GM12864 (cell line): ENCODE measurements around the gene ZC3H12C.
"Not testable (repeated sequence)": the region's sequence is repeated elsewhere in the genome, so short reads cannot be mapped to it uniquely, and the experiment has no call there.

Experiments
- DNase-seq: peaks from one replicate; pipeline ENCODE4 v3.0.0-alpha.2; 2011; ENCODE audit warnings: low read depth
- H3K4me3 ChIP-seq: 2 replicates; pipeline ENCODE4 v1.5.1; 2011; ENCODE audit warnings: mild to moderate bottlenecking, low read depth, low read length, control low read depth
- CTCF ChIP-seq: IDR thresholded peaks from 2 replicates; pipeline ENCODE4 v1.5.1; 2011; ENCODE audit warnings: low read depth, mild to moderate bottlenecking, moderate library complexity, low read length, control low read depth, inconsistent platforms; ENCODE audit errors: missing control alignments

ZC3H12C gene

GRCh38 chr11:110056956-110057355, 36.2 kb upstream of the ZC3H12C start:
- TF ChIP-seq CTCF, result no peak
- no peak overlapping the region for H3K4me3 ChIP-seq
- no peak for DNase-seq

- no peak for DNase-seq
- H3K4me3 ChIP-seq, result no peak overlapping the region
- no peak for TF ChIP-seq CTCF
Measured at GRCh38 chr11:110059706-110060463, 33.3 kb upstream of the ZC3H12C start.

GRCh38 chr11:110061296-110061695, 31.9 kb upstream of the ZC3H12C start:
- no peak for DNase-seq
- no peak for TF ChIP-seq CTCF
- H3K4me3 ChIP-seq, result no peak overlapping the region

GRCh38 chr11:110062247-110062646, 30.9 kb upstream of the ZC3H12C start:
- TF ChIP-seq CTCF, result no peak

GRCh38 chr11:110065189-110065588, 28.0 kb upstream of the ZC3H12C start:
- DNase-seq, result no peak
- H3K4me3 ChIP-seq, result no peak overlapping the region
- no peak for TF ChIP-seq CTCF

More at GRCh38 chr11:110062247-110062646, 30.9 kb upstream of the ZC3H12C start:
- DNase-seq, result no peak
- H3K4me3 ChIP-seq, result no peak overlapping the region

GRCh38 chr11:110068001-110068400, 25.2 kb upstream of the ZC3H12C start:
- H3K4me3 ChIP-seq, DNase-seq: not testable (repeated sequence)

- no peak overlapping the region for H3K4me3 ChIP-seq
- DNase-seq, result no peak
Measured at GRCh38 chr11:110069158-110069737, 23.9 kb upstream of the ZC3H12C start.

More at GRCh38 chr11:110069158-110069737, 23.9 kb upstream of the ZC3H12C start:
- TF ChIP-seq CTCF, result no peak
